Activated naive CD8-positive, alpha-beta T cell treated with anti-CD3 and anti-CD28 coated beads for 36 hours (primary cell): Measurements from ENCODE around the gene SND1. TPM values are rescaled to one million over a fixed set of nuclear protein-coding genes. Genes with fewer than 3 reads are reported as not detected.

Source experiments
- DNase-seq: peaks from one replicate; pipeline ENCODE4 v3.0.0; 2021
- H3K27ac Mint-ChIP-seq: one replicate; pipeline ENCODE4 v1.8.0; 2022; ENCODE audit warnings: mild to moderate bottlenecking, moderate library complexity, mixed read lengths
- H3K27me3 Mint-ChIP-seq: one replicate; pipeline ENCODE4 v1.8.0; 2022; ENCODE audit warnings: mild to moderate bottlenecking, mixed read lengths
- H3K36me3 Mint-ChIP-seq: one replicate; pipeline ENCODE4 v1.8.0; 2021; ENCODE audit warnings: mild to moderate bottlenecking, mixed read lengths
- H3K4me1 Mint-ChIP-seq: one replicate; pipeline ENCODE4 v1.8.0; 2021; ENCODE audit warnings: mixed read lengths
- H3K4me3 Mint-ChIP-seq: one replicate; pipeline ENCODE4 v1.8.0; 2022; ENCODE audit warnings: mild to moderate bottlenecking, moderate library complexity, mixed read lengths
- H3K9me3 Mint-ChIP-seq: one replicate; pipeline ENCODE4 v1.8.0; 2022; ENCODE audit warnings: mixed read lengths
- total RNA-seq, 2 experiments: library from RNA; stranded (reverse); gene quantifications; one replicate each; pipeline ENCODE4 v1.2.3, GENCODE V29; 2021

The SND1 gene
- total RNA-seq, 2 experiments from 2014 or later: 192 to 201 TPM

DNA sequence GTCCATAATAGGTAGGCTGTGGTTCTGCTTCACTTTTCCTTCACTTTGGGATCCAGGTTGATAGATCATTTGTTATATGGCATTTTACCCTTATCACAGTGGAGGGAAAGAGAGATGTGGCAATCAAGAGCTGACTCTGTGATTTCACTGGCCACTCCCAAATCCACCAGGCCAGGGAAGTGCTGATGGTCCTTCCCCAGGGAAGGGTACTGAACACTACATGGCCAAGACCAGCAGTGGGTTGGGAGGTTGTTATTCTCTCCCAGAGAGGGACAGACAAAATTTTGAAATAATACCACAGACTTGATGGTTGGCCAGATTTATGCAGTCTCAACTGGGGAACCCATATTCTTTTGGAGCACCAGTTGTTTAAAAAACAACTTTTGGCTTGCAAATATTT is 102.5 kb downstream of the SND1 start:
- H3K4me1 Mint-ChIP-seq: peaks cover 44% of the 10 kb centered on the region
- H3K27me3 Mint-ChIP-seq: no peaks in the 10 kb centered on the region

DNA sequence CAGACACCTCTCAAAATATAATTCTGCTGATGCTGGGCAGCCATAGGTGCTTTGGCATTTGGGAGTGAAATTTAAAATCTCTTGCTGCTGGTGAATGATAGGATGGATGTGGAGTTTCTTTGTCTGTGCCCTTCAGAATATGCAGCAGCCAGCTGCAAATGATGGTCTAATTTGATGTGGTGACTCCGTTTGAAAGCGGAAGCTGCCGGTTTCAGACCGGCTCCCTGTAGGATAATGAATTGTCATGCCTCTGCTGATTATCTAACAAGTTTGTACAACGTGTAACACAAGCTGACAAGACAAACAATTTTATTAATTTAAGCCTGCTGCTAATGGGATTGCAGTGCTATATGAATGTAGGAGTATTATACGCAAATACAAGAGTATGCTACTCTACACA is 103.5 kb downstream of the SND1 start:
- H3K4me1 Mint-ChIP-seq: peaks cover 47% of the 10 kb centered on the region
- H3K4me3 Mint-ChIP-seq: no peak overlapping the region
- no peak for DNase-seq
- peaks cover 36% of the 10 kb centered on the region for H3K36me3 Mint-ChIP-seq
- no peaks in the 10 kb centered on the region for H3K9me3 Mint-ChIP-seq
- no peaks in the 10 kb centered on the region for H3K27me3 Mint-ChIP-seq
- no peak overlapping the region for H3K27ac Mint-ChIP-seq

More for the DNA sequence above, 102.5 kb downstream of the SND1 start:
- Mint-ChIP-seq H3K9me3 (no peaks in the 10 kb centered on the region), H3K36me3 (peaks cover 38% of the 10 kb centered on the region), H3K4me3 (no peak overlapping the region), H3K27ac (no peak overlapping the region)
- no peak for DNase-seq

DNA sequence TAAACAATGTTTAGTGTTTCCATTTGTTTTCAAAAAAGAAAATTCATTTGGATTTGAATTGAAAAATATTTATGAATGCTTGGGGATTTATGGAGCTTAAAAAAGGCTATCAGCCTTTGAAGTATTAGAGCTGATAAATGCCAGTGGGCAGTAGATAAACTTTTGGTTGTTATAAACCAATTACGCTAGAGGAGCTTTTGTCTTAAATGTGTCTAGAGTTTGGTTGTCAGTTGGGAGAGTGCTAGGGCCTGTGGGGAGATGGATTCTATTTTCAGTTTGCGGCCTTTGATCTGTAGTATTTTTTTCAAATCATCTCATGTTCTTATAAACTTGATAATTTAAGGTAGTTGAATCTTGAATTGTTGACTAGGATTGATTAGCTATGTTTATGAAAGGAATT is 104.0 kb downstream of the SND1 start:
- Mint-ChIP-seq H3K36me3 (peaks cover 37% of the 10 kb centered on the region), H3K27ac (no peak overlapping the region), H3K9me3 (no peaks in the 10 kb centered on the region), H3K4me1 (peaks cover 46% of the 10 kb centered on the region), H3K27me3 (no peaks in the 10 kb centered on the region), H3K4me3 (no peak overlapping the region)
- no peak for DNase-seq

DNA sequence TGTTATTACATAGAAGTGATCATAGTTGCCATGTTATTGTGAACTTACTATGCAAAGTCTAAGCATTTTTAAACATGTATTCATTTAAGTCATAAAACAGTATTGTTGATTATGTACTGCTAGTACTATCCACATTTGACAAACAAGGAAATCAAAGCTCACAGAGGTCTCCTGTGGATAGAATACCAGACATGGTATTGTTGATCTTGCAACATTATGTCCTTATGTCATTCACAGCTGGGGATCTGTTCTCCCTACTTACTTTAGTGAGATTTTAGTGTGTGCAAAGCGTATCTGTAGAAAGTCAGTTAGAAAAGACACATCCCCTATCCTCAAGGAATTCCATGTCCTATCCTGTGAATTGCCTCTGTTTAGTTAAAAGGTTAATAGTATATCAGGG is 106.1 kb downstream of the SND1 start:
- Mint-ChIP-seq H3K27ac (no peak overlapping the region), H3K4me1 (peaks cover 42% of the 10 kb centered on the region), H3K4me3 (no peak overlapping the region), H3K27me3 (no peaks in the 10 kb centered on the region), H3K9me3 (no peaks in the 10 kb centered on the region), H3K36me3 (peaks cover 45% of the 10 kb centered on the region)
- no peak for DNase-seq

DNA sequence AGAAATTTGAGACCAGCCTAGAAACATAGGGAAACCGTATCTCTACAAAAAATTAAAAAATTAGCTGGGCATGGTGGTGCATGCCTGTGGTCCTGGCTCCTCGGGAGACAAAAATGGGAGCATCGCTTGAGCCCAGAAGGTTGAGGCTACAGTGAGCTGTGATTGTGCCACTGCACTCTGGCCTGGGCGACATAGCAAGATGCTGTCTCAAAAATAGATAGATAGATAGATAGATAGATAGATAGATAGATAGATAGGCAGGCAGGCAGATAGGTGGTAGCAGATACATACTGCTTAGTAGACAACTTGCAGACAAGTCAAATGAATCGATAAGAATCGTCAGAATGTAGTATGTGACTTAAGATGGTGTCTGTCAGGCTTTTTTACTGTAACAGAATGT is 106.9 kb downstream of the SND1 start:
- Mint-ChIP-seq H3K27me3 (no peaks in the 10 kb centered on the region), H3K4me3 (no peak overlapping the region), H3K4me1 (peaks cover 38% of the 10 kb centered on the region), H3K27ac (no peak overlapping the region), H3K9me3 (no peaks in the 10 kb centered on the region), H3K36me3 (peaks cover 45% of the 10 kb centered on the region)
- no peak for DNase-seq

DNA sequence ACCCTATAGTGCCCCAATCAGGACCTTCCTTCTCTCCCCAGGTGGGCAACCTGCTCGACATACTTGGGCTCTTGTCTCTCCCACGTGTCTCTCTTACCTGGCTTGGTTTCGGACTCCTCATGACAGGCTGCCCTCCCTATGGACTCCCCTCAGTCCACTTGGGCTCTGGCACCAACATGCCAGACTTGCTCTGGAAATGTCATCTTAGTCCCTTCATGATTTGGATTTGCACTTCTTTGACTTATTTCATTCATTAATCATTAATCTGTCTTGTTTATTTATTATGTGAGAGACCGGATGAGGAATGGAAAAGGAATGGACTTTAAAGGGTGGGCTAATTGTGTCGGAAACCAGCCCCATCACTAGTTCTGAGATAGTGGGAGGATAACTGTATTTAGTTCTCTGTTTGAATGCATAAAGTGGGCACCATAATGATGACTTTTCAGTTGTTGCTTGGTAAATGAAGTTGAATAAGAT is 108.0 kb downstream of the SND1 start:
- DNase-seq: no peak
- H3K27ac Mint-ChIP-seq: no peak overlapping the region
- H3K36me3 Mint-ChIP-seq: peaks cover 52% of the 10 kb centered on the region
- H3K4me3 Mint-ChIP-seq: no peak overlapping the region
- H3K27me3 Mint-ChIP-seq: no peaks in the 10 kb centered on the region
- no peaks in the 10 kb centered on the region for H3K9me3 Mint-ChIP-seq
- peaks cover 41% of the 10 kb centered on the region for H3K4me1 Mint-ChIP-seq

DNA sequence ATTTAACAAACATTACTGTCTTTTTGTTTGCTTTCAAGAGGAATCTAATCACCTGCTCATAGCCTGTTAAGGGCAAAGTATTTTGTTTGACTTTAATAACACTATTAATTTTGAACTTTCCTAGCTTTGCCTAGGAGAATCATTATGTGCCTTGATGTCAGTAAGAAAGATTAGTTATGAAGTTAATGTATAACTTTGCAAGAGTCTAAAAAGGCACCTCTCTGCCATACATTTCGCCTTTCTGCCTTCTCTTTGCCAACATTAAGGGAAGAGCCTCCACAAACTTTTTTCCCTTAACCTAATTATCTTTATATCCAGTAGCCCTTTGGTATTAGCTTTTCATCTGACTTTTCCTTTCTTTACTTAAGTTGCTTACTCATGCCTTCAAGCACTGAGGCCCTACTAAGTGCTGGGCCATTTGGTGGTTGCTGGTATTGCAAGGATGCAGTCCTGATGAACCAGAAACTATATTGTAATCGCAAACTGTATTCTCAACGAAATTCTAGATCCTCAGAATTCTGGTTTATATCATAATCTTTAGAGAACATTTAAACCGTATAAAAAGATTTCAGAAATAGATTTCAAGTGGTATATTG is 108.5 kb downstream of the SND1 start:
- Mint-ChIP-seq H3K36me3 (peaks cover 58% of the 10 kb centered on the region), H3K27me3 (no peaks in the 10 kb centered on the region), H3K4me3 (no peak overlapping the region), H3K9me3 (no peaks in the 10 kb centered on the region), H3K27ac (no peak overlapping the region), H3K4me1 (peaks cover 38% of the 10 kb centered on the region)
- no peak for DNase-seq

DNA sequence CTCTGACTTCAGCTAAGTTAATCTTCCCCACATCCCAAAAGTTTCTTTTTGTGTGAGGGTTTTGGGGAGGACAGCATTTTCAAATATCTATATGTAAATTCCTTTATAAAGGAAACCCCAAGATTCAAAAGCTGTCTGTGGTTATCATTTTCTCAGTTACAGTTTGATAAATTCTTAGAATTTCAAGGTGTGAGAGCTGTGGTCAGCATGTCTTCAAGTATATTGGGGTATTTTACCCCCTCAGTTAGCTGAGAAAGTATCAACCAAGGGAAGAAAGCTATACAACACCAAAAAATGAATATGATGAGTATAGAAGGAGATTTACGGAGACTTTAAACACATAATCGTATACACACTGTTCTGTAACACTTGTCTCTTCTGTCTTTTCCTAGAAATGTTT is 109.2 kb downstream of the SND1 start:
- Mint-ChIP-seq H3K4me1 (peaks cover 35% of the 10 kb centered on the region), H3K27ac (no peak overlapping the region), H3K27me3 (no peaks in the 10 kb centered on the region), H3K36me3 (peaks cover 61% of the 10 kb centered on the region), H3K4me3 (no peak overlapping the region), H3K9me3 (no peaks in the 10 kb centered on the region)
- no peak for DNase-seq

DNA sequence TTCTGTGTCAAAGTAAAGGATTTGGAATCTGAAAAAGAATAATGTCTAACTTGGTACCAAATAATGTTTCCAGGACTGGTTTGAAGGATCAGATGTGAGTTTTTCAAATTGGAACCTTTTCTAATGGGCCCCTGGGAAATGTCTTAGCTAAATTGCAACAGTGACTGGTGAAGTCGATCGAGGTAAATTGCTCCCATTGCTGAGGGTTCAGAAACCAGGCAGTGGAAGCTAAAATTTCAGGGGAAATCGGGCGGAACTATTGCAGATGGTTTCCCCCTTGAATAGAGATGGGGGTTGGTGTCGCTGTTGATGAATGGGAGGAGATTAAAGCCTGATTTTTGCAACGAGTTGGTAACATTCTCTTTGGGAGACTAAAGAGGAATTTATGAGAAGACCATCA is 112.7 kb downstream of the SND1 start:
- no peak for DNase-seq
- no peak overlapping the region for H3K4me3 Mint-ChIP-seq
- peaks cover 65% of the 10 kb centered on the region for H3K36me3 Mint-ChIP-seq
- no peaks in the 10 kb centered on the region for H3K27me3 Mint-ChIP-seq
- no peak overlapping the region for H3K27ac Mint-ChIP-seq
- H3K9me3 Mint-ChIP-seq: peaks cover 1% of the 10 kb centered on the region
- peaks cover 47% of the 10 kb centered on the region for H3K4me1 Mint-ChIP-seq

DNA sequence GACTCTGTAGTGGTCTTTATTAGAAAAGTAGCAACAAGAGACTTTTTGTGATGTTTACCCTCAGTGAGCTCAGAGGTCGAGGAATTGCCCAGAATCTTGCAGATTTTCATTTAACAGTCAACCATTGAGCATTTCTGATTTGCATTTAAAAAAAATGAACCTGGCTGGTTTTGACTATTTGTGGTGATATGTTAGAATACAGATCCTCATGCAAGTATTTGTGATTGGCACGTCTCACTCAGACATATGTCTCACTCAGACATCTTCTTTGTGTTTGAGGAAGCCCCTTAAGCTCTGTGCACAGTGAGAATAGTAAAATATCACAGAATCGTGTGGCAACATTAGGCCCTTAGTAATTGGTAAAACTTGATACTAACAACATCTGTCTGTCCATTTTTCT is 113.2 kb downstream of the SND1 start:
- Mint-ChIP-seq H3K9me3 (peaks cover 1% of the 10 kb centered on the region), H3K4me3 (no peak overlapping the region), H3K4me1 (peaks cover 44% of the 10 kb centered on the region), H3K27ac (no peak overlapping the region), H3K27me3 (no peaks in the 10 kb centered on the region), H3K36me3 (peaks cover 61% of the 10 kb centered on the region)
- DNase-seq: no peak

DNA sequence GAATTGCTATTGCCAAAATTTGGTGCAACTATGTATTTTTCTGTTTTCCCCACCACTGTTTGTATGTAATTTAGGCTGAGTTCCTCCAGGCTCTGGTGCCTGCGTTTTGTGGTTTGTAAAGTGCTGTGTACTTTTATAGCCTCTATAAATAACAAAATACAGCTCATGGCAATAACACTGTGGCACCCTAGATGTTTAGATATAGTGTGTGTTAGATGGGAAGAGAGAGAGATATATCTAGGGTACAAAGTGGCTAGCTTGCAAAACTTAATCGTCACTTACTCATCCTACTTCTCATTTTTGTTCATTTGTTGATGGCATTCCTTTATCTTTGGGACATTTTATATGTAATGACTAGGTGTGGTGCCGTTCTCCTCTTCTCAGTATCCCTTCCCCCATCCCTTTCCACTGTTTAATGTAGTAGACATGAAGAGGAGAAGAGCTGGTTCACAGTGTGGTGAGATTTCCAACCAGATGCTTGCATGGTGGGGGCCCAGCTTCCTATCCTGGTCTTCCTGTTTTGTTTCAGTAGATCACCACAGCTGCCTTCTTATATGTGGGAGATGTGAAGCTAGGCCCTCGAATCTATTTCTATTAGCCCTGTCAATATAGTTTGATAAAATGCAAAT is 115.0 kb downstream of the SND1 start:
- peaks cover 54% of the 10 kb centered on the region for H3K36me3 Mint-ChIP-seq
- no peak for DNase-seq
- peaks cover 38% of the 10 kb centered on the region for H3K4me1 Mint-ChIP-seq
- no peak overlapping the region for H3K27ac Mint-ChIP-seq
- peaks cover 1% of the 10 kb centered on the region for H3K9me3 Mint-ChIP-seq
- no peaks in the 10 kb centered on the region for H3K27me3 Mint-ChIP-seq
- no peak overlapping the region for H3K4me3 Mint-ChIP-seq

DNA sequence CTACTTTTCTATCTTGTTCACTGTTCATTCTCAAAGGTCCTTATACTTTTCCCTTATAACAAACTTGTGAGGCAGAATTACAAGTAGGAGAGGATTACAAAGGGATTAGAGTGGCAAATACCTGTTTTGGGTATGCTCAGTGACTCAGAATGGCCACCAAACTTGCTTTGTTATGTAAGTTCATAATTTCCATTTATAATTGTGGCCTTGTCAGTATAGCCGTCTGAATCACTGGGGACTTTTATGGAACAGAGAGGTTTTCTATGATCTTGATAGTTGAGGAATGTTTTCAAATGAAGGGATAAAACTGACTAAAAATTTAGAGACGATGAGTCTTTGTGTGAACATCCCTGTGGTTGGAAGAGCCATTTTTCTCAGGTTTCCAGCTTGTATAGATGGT is 116.2 kb downstream of the SND1 start:
- Mint-ChIP-seq H3K9me3 (peaks cover 1% of the 10 kb centered on the region), H3K27ac (no peak overlapping the region), H3K27me3 (no peaks in the 10 kb centered on the region), H3K4me1 (peaks cover 38% of the 10 kb centered on the region), H3K36me3 (peaks cover 50% of the 10 kb centered on the region), H3K4me3 (no peak overlapping the region)
- DNase-seq: no peak

DNA sequence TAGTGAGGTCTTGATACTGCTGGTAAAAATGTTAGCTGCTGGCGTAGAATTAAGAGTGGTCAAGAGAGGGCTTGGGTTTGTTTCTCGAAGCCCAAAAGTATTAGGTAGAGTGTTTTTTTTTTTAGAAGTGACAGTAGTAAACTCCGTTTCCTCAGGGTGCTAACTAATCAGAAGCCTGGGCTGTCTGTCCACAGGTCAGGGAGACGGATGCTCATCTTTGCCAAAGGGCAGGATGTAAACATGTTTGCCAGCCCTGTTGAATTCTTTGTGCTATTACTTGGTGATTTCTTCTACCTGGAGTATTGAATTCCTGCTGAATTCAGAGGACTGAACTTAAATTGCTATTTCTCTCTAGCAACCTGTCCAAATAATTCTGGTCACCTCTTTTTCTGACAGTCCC is 117.1 kb downstream of the SND1 start:
- Mint-ChIP-seq H3K36me3 (peaks cover 51% of the 10 kb centered on the region), H3K4me3 (no peak overlapping the region), H3K27ac (no peak overlapping the region), H3K27me3 (no peaks in the 10 kb centered on the region), H3K4me1 (peaks cover 38% of the 10 kb centered on the region), H3K9me3 (peaks cover 1% of the 10 kb centered on the region)
- DNase-seq: no peak

DNA sequence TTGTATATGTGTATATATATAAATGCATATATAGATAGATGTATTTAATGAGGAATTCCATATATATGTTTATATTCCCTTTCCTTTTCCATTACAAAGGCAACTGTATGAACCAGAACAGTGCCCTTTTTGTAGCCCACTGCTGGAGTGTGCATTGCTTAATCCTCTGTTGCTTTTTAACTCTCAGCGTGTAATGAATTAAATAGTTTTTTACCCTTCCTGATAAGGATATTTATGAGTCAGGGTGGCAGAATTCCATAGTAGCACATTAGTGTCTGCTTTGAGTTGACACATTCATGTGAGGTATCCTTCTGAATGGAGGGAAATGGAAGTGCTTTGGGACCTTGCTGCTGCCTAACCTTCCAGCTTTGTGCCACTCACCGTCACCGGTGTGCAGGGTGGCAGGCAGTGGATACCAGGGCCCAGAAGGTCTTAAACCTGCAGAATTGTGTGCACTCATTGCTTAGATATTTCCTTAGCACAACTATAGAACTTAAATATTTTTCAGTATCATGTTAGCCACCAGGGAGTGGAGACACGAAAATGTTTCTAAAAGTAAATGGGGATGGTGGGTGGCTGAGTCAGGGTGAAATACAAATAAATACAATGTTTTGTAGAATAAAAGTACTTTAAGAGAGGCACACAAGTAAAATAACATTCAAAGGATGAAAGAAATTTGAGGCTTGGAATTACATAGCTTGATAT is 117.9 kb downstream of the SND1 start:
- H3K27me3 Mint-ChIP-seq: no peaks in the 10 kb centered on the region
- DNase-seq: no peak
- H3K4me3 Mint-ChIP-seq: no peak overlapping the region
- H3K4me1 Mint-ChIP-seq: peaks cover 34% of the 10 kb centered on the region
- H3K36me3 Mint-ChIP-seq: peaks cover 46% of the 10 kb centered on the region
- H3K9me3 Mint-ChIP-seq: peaks cover 1% of the 10 kb centered on the region
- no peak overlapping the region for H3K27ac Mint-ChIP-seq

DNA sequence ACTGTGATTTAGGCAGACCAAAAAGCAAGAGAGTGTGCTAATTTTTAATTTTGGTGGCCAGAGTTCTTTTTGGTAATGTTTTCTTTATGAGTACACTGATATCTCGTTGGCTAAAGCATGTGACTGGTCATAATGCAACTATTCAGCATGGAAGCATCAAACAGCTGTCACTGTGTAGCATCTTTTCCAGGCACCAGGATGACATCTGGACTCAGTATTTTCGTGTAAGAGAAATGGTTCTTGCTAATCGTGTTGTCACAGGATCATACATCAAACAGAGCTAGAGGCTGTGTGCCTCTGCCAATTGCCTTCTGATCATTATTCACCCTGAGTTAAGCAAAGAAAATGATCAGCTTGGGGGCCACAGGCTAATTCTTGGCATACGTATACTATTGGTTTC is 118.9 kb downstream of the SND1 start:
- H3K27ac Mint-ChIP-seq: no peak overlapping the region
- H3K36me3 Mint-ChIP-seq: peaks cover 38% of the 10 kb centered on the region
- peaks cover 1% of the 10 kb centered on the region for H3K9me3 Mint-ChIP-seq
- H3K4me3 Mint-ChIP-seq: no peak overlapping the region
- no peak for DNase-seq
- H3K4me1 Mint-ChIP-seq: peaks cover 32% of the 10 kb centered on the region
- H3K27me3 Mint-ChIP-seq: no peaks in the 10 kb centered on the region

DNA sequence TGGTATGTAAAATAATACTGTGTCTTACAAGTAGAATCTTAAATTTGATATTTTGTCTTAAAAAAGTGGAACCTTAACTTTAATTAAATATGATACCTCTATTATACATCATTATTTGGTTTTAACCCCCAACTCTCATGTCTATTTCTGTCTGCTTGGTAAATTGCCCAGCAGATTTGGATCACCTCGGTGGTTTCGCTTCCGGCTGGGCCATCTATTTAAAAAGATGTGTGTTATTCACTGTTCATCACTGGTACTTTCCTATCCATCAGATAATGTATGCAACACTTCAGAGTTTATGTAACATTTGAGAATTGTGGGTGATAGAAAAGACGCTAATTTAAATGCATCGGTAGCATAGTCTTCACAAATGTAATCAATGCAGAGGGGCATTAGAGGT is 119.7 kb downstream of the SND1 start:
- Mint-ChIP-seq H3K9me3 (peaks cover under 1% of the 10 kb centered on the region), H3K27ac (no peak overlapping the region), H3K4me3 (no peak overlapping the region), H3K4me1 (peaks cover 31% of the 10 kb centered on the region), H3K36me3 (peaks cover 31% of the 10 kb centered on the region), H3K27me3 (no peaks in the 10 kb centered on the region)
- no peak for DNase-seq
